Stimulated activated CD4-positive, alpha-beta T cell treated with anti-CD3 and anti-CD28 coated beads, Interleukin-12 subunit alpha, Interleukin-12 subunit beta, amount 100 ng/mL, for 24 hours (primary cell): ENCODE results near the gene OPN3.

Experiments
- DNase-seq, 2 experiments: peaks; one replicate each; pipeline ENCODE4 v3.0.0-alpha.2; 2020; ENCODE audit warnings: low read depth in 2 of 2

OPN3 gene

GRCh38 chr1:241622669-241623068 is 17.5 kb downstream of the OPN3 start:
- no peak for DNase-seq

- DNase-seq, result no peak
Observed at GRCh38 chr1:241617426-241617825, 22.7 kb downstream of the OPN3 start.

GRCh38 chr1:241615043-241615974 is 24.9 kb downstream of the OPN3 start:
- DNase-seq, result no peak

- DNase-seq, result no peak
Observed at GRCh38 chr1:241614572-241614971, 25.6 kb downstream of the OPN3 start.

- DNase-seq, result no peak
Observed at GRCh38 chr1:241614144-241614543, 26.0 kb downstream of the OPN3 start.

- no peak for DNase-seq
Observed at GRCh38 chr1:241612533-241613477, 27.4 kb downstream of the OPN3 start.

- no peak for DNase-seq
Observed at GRCh38 chr1:241611736-241612135, 28.4 kb downstream of the OPN3 start.

- no peak for DNase-seq
Observed at GRCh38 chr1:241611063-241611462, 29.1 kb downstream of the OPN3 start.

GRCh38 chr1:241610056-241610815 is 29.9 kb downstream of the OPN3 start:
- no peak for DNase-seq

GRCh38 chr1:241608379-241609033 is 31.7 kb downstream of the OPN3 start:
- no peak for DNase-seq

- DNase-seq, result no peak
Observed at GRCh38 chr1:241607497-241607896, 32.7 kb downstream of the OPN3 start.

- no peak for DNase-seq
Observed at GRCh38 chr1:241606544-241606943, 33.6 kb downstream of the OPN3 start.

- no peak for DNase-seq
Observed at GRCh38 chr1:241605146-241605805, 34.9 kb downstream of the OPN3 start.

GRCh38 chr1:241603731-241604245 is 36.4 kb downstream of the OPN3 start:
- DNase-seq, result no peak

GRCh38 chr1:241600496-241600901 is 39.7 kb downstream of the OPN3 start:
- no peak for DNase-seq

GRCh38 chr1:241598249-241598648 is 41.9 kb downstream of the OPN3 start:
- no peak for DNase-seq

GRCh38 chr1:241596633-241597032 is 43.5 kb downstream of the OPN3 start:
- no peak for DNase-seq

- no peak for DNase-seq
Observed at GRCh38 chr1:241593186-241593585, 47.0 kb downstream of the OPN3 start.

- DNase-seq, result no peak
Observed at GRCh38 chr1:241592273-241592958, 47.8 kb downstream of the OPN3 start.

GRCh38 chr1:241591736-241592135 is 48.4 kb downstream of the OPN3 start:
- no peak for DNase-seq
